HepG2 (cell line): ENCODE data around the gene KIF26B. TPM values are rescaled to one million over a fixed set of nuclear protein-coding genes. Genes with fewer than 3 reads are reported as not detected.

Experiments used
- ATAC-seq: fragments of 200-7000 bp; cut with Tn5 transposase; 3 replicates; pipeline ENCODE4 v1.9.1; 2020; ENCODE audit warnings: mild to moderate bottlenecking, moderate library complexity
- BruUV-seq: library from RNA; stranded (reverse); fragments of 400-500 nt; replicated peaks from 2 replicates; lab custom pipeline; 2021; lab: Mats Ljungman, UMichigan
- CTCF ChIA-PET: fragments of 300-600 bp; formaldehyde crosslinking; extraction: SDS; loops from one replicate; lab custom pipeline; 2021; ENCODE audit warnings: low total read pairs, inconsistent platforms, low intra/inter-chr PET ratio; lab: Yijun Ruan, JAX
- POLR2A ChIA-PET: fragments of 350-600 bp; sonication (Branson Sonifier 250); formaldehyde crosslinking; loops from one replicate; lab custom pipeline; 2020; ENCODE audit warnings: antibody characterized with exemption, inconsistent platforms; lab: Yijun Ruan, JAX
- DNase-seq: peaks from one replicate; pipeline ENCODE4 v3.0.0-alpha.2; 2015; ENCODE audit warnings: low spot score
- FAIRE-seq: peaks from 3 replicates; lab custom pipeline; 2011; peaks lifted over from hg19 to GRCh38; lab: Jason Lieb, UNC
- H2AFZ ChIP-seq: one replicate; pipeline ENCODE4 v1.6.1; 2011; ENCODE audit warnings: low read length, inconsistent platforms
- H3K27ac ChIP-seq: fragments of 300-600 bp; 3 replicates; pipeline ENCODE4 v1.8.0; 2011; ENCODE audit warnings: mixed run types, mild to moderate bottlenecking, mixed read lengths, low read length, inconsistent platforms; ENCODE audit not compliant: insufficient read depth; ENCODE audit errors: extremely low read length
- H3K27me3 ChIP-seq, 2 experiments: fragments of 200-600 bp in 1 of 2; 2 replicates in 1 of 2; 3 replicates in 1 of 2; pipeline versions ENCODE4 v1.6.0 to v1.8.0; 2011; ENCODE audit warnings: low read length in 2 of 2, mild to moderate bottlenecking in 2 of 2, moderate library complexity in 2 of 2, inconsistent platforms in 1 of 2; ENCODE audit not compliant: insufficient read depth in 2 of 2, control insufficient read depth in 1 of 2
- H3K36me3 ChIP-seq, 2 experiments: fragments of 200-600 bp in 1 of 2; replicated peaks in 1 of 2; 2 replicates in 1 of 2; 3 replicates in 1 of 2; pipeline versions ENCODE4 v1.5.1 to v1.8.0; 2011; ENCODE audit warnings: low read length in 2 of 2, inconsistent platforms in 1 of 2; ENCODE audit not compliant: insufficient read depth in 2 of 2, control insufficient read depth in 1 of 2
- H3K4me1 ChIP-seq: 2 replicates; pipeline ENCODE4 v1.5.1; 2012; ENCODE audit warnings: low read length, inconsistent platforms; ENCODE audit not compliant: insufficient read depth
- H3K4me2 ChIP-seq: 2 replicates; pipeline ENCODE4 v1.6.0; 2011; ENCODE audit warnings: low read depth, low read length, inconsistent platforms
- H3K4me3 ChIP-seq, 3 experiments: fragments of 200-600 bp in 1 of 3; sonication (generic), shearing (Covaris generic) in 1 of 3; replicated peaks in 1 of 3; 2 replicates each; pipeline ENCODE4 v1.5.1; 2011 to 2016; ENCODE audit warnings: low read length in 3 of 3, inconsistent platforms in 2 of 3, low read depth in 2 of 3, mild to moderate bottlenecking in 2 of 3, control low read depth in 1 of 3, mixed read lengths in 1 of 3; ENCODE audit not compliant: insufficient read depth in 1 of 3
- H3K79me2 ChIP-seq: one replicate; pipeline ENCODE4 v1.6.1; 2011; ENCODE audit warnings: low read length, inconsistent platforms; ENCODE audit not compliant: insufficient read depth
- H3K9ac ChIP-seq: 2 replicates; pipeline ENCODE4 v1.6.0; 2011; ENCODE audit warnings: mild to moderate bottlenecking, low read depth, low read length, inconsistent platforms; ENCODE audit not compliant: insufficient read depth
- H3K9me3 ChIP-seq: 2 replicates; pipeline ENCODE4 v1.5.1; 2012; ENCODE audit warnings: mild to moderate bottlenecking, low read length
- H4K20me1 ChIP-seq: 2 replicates; pipeline ENCODE4 v1.6.0; 2011; ENCODE audit warnings: inconsistent platforms, mild to moderate bottlenecking, low read length, moderate library complexity; ENCODE audit not compliant: insufficient read depth
- ATRX ChIP-seq: sonication (generic); formaldehyde crosslinking; IDR thresholded peaks from 2 replicates; pipeline ENCODE4 v1.4.0; 2020; ENCODE audit warnings: missing genetic modification reagents, borderline replicate concordance
- CCDC6 ChIP-seq: sonication (generic); formaldehyde crosslinking; IDR thresholded peaks from 2 replicates; pipeline ENCODE4 v1.8.1; 2022; ENCODE audit warnings: mild to moderate bottlenecking, missing genetic modification reagents, moderate library complexity
- CREB1 ChIP-seq, 2 experiments: fragments of 450-650 bp in 1 of 2; IDR thresholded peaks; 2 replicates each; pipeline ENCODE4 v1.6.1; 2016 to 2017; ENCODE audit warnings: control low read depth in 1 of 2, mild to moderate bottlenecking in 1 of 2, missing compliant biosample characterization in 1 of 2, missing genetic modification characterization in 1 of 2
- FLYWCH1 ChIP-seq: sonication (generic); formaldehyde crosslinking; IDR thresholded peaks from 2 replicates; pipeline ENCODE4 v1.8.1; 2023; ENCODE audit warnings: mild to moderate bottlenecking, missing genetic modification reagents
- HOXA3 ChIP-seq: sonication (generic); formaldehyde crosslinking; IDR thresholded peaks from 2 replicates; pipeline ENCODE4 v1.5.0; 2020; ENCODE audit warnings: missing genetic modification reagents
- REXO4 ChIP-seq: sonication (generic); formaldehyde crosslinking; IDR thresholded peaks from 2 replicates; pipeline ENCODE4 v1.8.0; 2022; ENCODE audit warnings: missing genetic modification reagents, mild to moderate bottlenecking, borderline replicate concordance
- SALL2 ChIP-seq: sonication (generic); formaldehyde crosslinking; IDR thresholded peaks from 2 replicates; pipeline ENCODE4 v1.8.1; 2023; ENCODE audit warnings: mild to moderate bottlenecking, missing genetic modification reagents, inconsistent platforms
- SETDB1 ChIP-seq: sonication (generic); formaldehyde crosslinking; IDR thresholded peaks from 2 replicates; pipeline ENCODE4 v1.5.1; 2020; ENCODE audit warnings: missing genetic modification reagents, mild to moderate bottlenecking, borderline replicate concordance
- TEAD2 ChIP-seq: sonication (generic); formaldehyde crosslinking; IDR thresholded peaks from 2 replicates; pipeline ENCODE4 v1.9.0; 2021; ENCODE audit warnings: missing genetic modification reagents
- ZFP1 ChIP-seq: IDR thresholded peaks from 2 replicates; pipeline ENCODE4 v1.6.1; 2016
- ZMAT3 ChIP-seq: sonication (generic); formaldehyde crosslinking; conservative IDR thresholded peaks from 2 replicates; pipeline ENCODE4 v1.7.0; 2021; ENCODE audit warnings: missing genetic modification reagents
- ZMYM4 ChIP-seq: sonication (generic); formaldehyde crosslinking; IDR thresholded peaks from 2 replicates; pipeline ENCODE4 v1.8.1; 2023; ENCODE audit warnings: mild to moderate bottlenecking, missing genetic modification reagents
- ZNF577 ChIP-seq: sonication (generic); formaldehyde crosslinking; IDR thresholded peaks from 2 replicates; pipeline ENCODE4 v1.4.0; 2020; ENCODE audit warnings: mild to moderate bottlenecking, low read depth, missing genetic modification reagents, borderline replicate concordance
- WGBS: methylation state at CpG from one replicate; pipeline ENCODE4 v1.1.6; 2017; ENCODE audit warnings: low lambda C conversion rate; 5-methylcytosine and 5-hydroxymethylcytosine counted together
- in situ Hi-C: cut with HindIII; loops from 2 replicates; pipeline ENCODE4 v1.10.0; 2017; ENCODE audit warnings: low pct_unique_long_range_greater_than_20kb; ENCODE audit not compliant: extremely low pct_ligation_motif_present
- intact Hi-C: fragments of 100-400 bp; cut with micrococcal nuclease; formaldehyde crosslinking; loops from one replicate; pipeline ENCODE4 v1.10.0; 2022; ENCODE audit not compliant: unreplicated experiment
- polyA plus RNA-seq, 8 experiments: library from polyadenylated mRNA; depleted of rRNA in 3 of 8; stranded (reverse) in 7 of 8; unstranded in 1 of 8; fragments of >200 nt; fragmentation: Illumina TruSeq in 4 of 8; extraction: Trizol in 4 of 8; gene quantifications; 2 replicates each; pipeline versions ENCODE4 v1.2.1 to v1.2.3, GENCODE V29; 2011 to 2016; ENCODE audit warnings: low read depth in 4 of 8, missing spikeins in 1 of 8, mixed read lengths in 1 of 8; ENCODE audit not compliant: insufficient read depth in 1 of 8
- total RNA-seq, 5 experiments: library from RNA; depleted of rRNA; stranded (reverse); fragments of >200 nt; fragmentation: Illumina TruSeq; extraction: Trizol; gene quantifications; 2 replicates each; pipeline ENCODE4 v1.2.3, GENCODE V29; 2016; ENCODE audit warnings: low read depth in 1 of 5
- TF ChIP-seq, protein P1 (sequence below): sonication (generic); formaldehyde crosslinking; IDR thresholded peaks from 2 replicates; pipeline ENCODE4 v1.4.0; 2020; ENCODE audit warnings: low read depth, missing genetic modification reagents
- TF ChIP-seq, protein P2 (sequence below): sonication (generic); formaldehyde crosslinking; IDR thresholded peaks from 2 replicates; pipeline ENCODE4 v1.8.0; 2022; ENCODE audit warnings: missing genetic modification reagents, mild to moderate bottlenecking, borderline replicate concordance

KIF26B gene
- total and polyA plus RNA-seq, 2 of the 13 experiments (the other 11 are each of a cell fraction or from before 2014, with no cell fraction given) = 0.08 to 0.09 TPM

- TF ChIP-seq, protein P1, sequence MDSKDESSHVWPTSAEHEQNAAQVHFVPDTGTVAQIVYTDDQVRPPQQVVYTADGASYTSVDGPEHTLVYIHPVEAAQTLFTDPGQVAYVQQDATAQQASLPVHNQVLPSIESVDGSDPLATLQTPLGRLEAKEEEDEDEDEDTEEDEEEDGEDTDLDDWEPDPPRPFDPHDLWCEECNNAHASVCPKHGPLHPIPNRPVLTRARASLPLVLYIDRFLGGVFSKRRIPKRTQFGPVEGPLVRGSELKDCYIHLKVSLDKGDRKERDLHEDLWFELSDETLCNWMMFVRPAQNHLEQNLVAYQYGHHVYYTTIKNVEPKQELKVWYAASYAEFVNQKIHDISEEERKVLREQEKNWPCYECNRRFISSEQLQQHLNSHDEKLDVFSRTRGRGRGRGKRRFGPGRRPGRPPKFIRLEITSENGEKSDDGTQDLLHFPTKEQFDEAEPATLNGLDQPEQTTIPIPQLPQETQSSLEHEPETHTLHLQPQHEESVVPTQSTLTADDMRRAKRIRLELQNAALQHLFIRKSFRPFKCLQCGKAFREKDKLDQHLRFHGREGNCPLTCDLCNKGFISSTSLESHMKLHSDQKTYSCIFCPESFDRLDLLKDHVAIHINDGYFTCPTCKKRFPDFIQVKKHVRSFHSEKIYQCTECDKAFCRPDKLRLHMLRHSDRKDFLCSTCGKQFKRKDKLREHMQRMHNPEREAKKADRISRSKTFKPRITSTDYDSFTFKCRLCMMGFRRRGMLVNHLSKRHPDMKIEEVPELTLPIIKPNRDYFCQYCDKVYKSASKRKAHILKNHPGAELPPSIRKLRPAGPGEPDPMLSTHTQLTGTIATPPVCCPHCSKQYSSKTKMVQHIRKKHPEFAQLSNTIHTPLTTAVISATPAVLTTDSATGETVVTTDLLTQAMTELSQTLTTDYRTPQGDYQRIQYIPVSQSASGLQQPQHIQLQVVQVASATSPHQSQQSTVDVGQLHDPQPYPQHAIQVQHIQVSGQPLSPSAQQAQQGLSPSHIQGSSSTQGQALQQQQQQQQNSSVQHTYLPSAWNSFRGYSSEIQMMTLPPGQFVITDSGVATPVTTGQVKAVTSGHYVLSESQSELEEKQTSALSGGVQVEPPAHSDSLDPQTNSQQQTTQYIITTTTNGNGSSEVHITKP (CRISPR knock-in tag) = no peak
- no peak for TF ChIP-seq CREB1 (IDR thresholded peaks at IDR 0.05)
- no peak for TF ChIP-seq CREB1 (CRISPR knock-in tag; IDR thresholded peaks at IDR 0.05)
- TF ChIP-seq SETDB1 (CRISPR knock-in tag) = no peak
- no peak for TF ChIP-seq SALL2 (CRISPR knock-in tag)
Observed at GRCh38 chr1:245436407-245436806, 281.6 kb downstream of the KIF26B start (continued).

- FAIRE-seq (no peak), ATAC-seq (no peak), DNase-seq (no peak)
- intact Hi-C loops (no loop called here), in situ Hi-C loops (no loop called here)
- ChIA-PET CTCF (no interaction called here), POLR2A (no interaction called here)
- no peak overlapping the region for H2AFZ ChIP-seq
- BruUV-seq = no TSS peak
- H3K79me2 ChIP-seq = no peaks in the 10 kb centered on the region
- no peak overlapping the region for H3K27ac ChIP-seq
- no peaks in the 10 kb centered on the region for H3K9me3 ChIP-seq
- no peaks in the 10 kb centered on the region for H3K27me3 ChIP-seq
- no peak overlapping the region for H3K9ac ChIP-seq
- H3K36me3 ChIP-seq = no peaks in the 10 kb centered on the region
- 30% methylated on average over 6 of the region's 6 CpGs for WGBS
- H3K4me1 ChIP-seq = no peaks in the 10 kb centered on the region
- no peak overlapping the region for H3K4me2 ChIP-seq
- no peaks in the 10 kb centered on the region for H4K20me1 ChIP-seq
- H3K4me3 ChIP-seq = no peak overlapping the region
- TF ChIP-seq, protein P2, sequence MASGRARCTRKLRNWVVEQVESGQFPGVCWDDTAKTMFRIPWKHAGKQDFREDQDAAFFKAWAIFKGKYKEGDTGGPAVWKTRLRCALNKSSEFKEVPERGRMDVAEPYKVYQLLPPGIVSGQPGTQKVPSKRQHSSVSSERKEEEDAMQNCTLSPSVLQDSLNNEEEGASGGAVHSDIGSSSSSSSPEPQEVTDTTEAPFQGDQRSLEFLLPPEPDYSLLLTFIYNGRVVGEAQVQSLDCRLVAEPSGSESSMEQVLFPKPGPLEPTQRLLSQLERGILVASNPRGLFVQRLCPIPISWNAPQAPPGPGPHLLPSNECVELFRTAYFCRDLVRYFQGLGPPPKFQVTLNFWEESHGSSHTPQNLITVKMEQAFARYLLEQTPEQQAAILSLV (CRISPR knock-in tag) = no peak
- TF ChIP-seq ZNF577 (CRISPR knock-in tag) = no peak
- no peak for TF ChIP-seq FLYWCH1 (CRISPR knock-in tag)
- TF ChIP-seq ZMAT3 = no peak
- no peak for TF ChIP-seq ZMYM4
- TF ChIP-seq ZFP1 (CRISPR knock-in tag) = no peak
- TF ChIP-seq ATRX (CRISPR knock-in tag) = no peak
- no peak for TF ChIP-seq HOXA3 (CRISPR knock-in tag)
- TF ChIP-seq CCDC6 (CRISPR knock-in tag) = no peak
- TF ChIP-seq TEAD2 = no peak
- no peak for TF ChIP-seq REXO4 (CRISPR knock-in tag)
Observed at GRCh38 chr1:245437369-245438062, 282.7 kb downstream of the KIF26B start.
